IPS-NIHi7 (cell line): Measurements from ENCODE around the gene LDLRAD3.

Source experiments
- DNase-seq: peaks from one replicate; pipeline ENCODE4 v3.0.0; 2012; ENCODE audit warnings: mixed read lengths; ENCODE audit errors: extremely low spot score

The LDLRAD3 gene

GRCh38 chr11:35927682-35928081, 16.2 kb upstream of the LDLRAD3 start:
- DNase-seq, result no peak

- DNase-seq, result no peak
Measured at GRCh38 chr11:35928688-35929395, 15.0 kb upstream of the LDLRAD3 start.

- no peak for DNase-seq
Measured at GRCh38 chr11:35930466-35930865, 13.4 kb upstream of the LDLRAD3 start.

- DNase-seq, result no peak
Measured at GRCh38 chr11:35932121-35932520, 11.7 kb upstream of the LDLRAD3 start.

GRCh38 chr11:35932681-35933319, 11.1 kb upstream of the LDLRAD3 start:
- no peak for DNase-seq

- no peak for DNase-seq
Measured at GRCh38 chr11:35933320-35933871, 10.5 kb upstream of the LDLRAD3 start.

- DNase-seq, result no peak
Measured at GRCh38 chr11:35934271-35934670, 9.6 kb upstream of the LDLRAD3 start.

- no peak for DNase-seq
Measured at GRCh38 chr11:35934981-35935380, 8.9 kb upstream of the LDLRAD3 start.

GRCh38 chr11:35935390-35935789, 8.5 kb upstream of the LDLRAD3 start:
- DNase-seq, result no peak

GRCh38 chr11:35937111-35937510, 6.8 kb upstream of the LDLRAD3 start:
- no peak for DNase-seq

- no peak for DNase-seq
Measured at GRCh38 chr11:35937700-35938099, 6.2 kb upstream of the LDLRAD3 start.

GRCh38 chr11:35938231-35938630, 5.6 kb upstream of the LDLRAD3 start:
- DNase-seq, result no peak

- DNase-seq, result no peak
Measured at GRCh38 chr11:35943309-35943708, 553 bp upstream of the LDLRAD3 start.

- no peak for DNase-seq
Measured at GRCh38 chr11:35944503-35945136, 758 bp downstream of the LDLRAD3 start.

- no peak for DNase-seq
Measured at GRCh38 chr11:35945137-35945518, 1.3 kb downstream of the LDLRAD3 start.

- no peak for DNase-seq
Measured at GRCh38 chr11:35946766-35947165, 2.9 kb downstream of the LDLRAD3 start.

- DNase-seq, result no peak
Measured at GRCh38 chr11:35947437-35947836, 3.6 kb downstream of the LDLRAD3 start.

GRCh38 chr11:35949242-35949641, 5.4 kb downstream of the LDLRAD3 start:
- DNase-seq, result no peak

GRCh38 chr11:35950082-35950481, 6.2 kb downstream of the LDLRAD3 start:
- DNase-seq, result no peak

- no peak for DNase-seq
Measured at GRCh38 chr11:35951680-35952079, 7.8 kb downstream of the LDLRAD3 start.

GRCh38 chr11:35953081-35953760, 9.4 kb downstream of the LDLRAD3 start:
- no peak for DNase-seq

GRCh38 chr11:35954205-35954604, 10.3 kb downstream of the LDLRAD3 start:
- DNase-seq, result no peak
